T-helper 2 cell treated with Interferon-gamma antibody and Interleukin-4, amounts not matched to agents 100 ng/mL and 5 ng/mL, for 36 hours (primary cell): ENCODE results near the gene TMEM63A. TPM values are rescaled to one million over a fixed set of nuclear protein-coding genes. Genes with fewer than 3 reads are reported as not detected.

Experiments
- intact Hi-C: fragments of 100-400 bp; cut with micrococcal nuclease; formaldehyde crosslinking; loops from one replicate; pipeline ENCODE4 v1.15.1; 2023
- total RNA-seq: library from RNA; stranded (reverse); gene quantifications from 2 replicates; pipeline ENCODE4 v1.2.3, GENCODE V29; 2022

The TMEM63A gene
- total RNA-seq, 1 donor from 2014 or later = 96.5 TPM

- intact Hi-C loops = no loop called here
Observed at GRCh38 chr1:225868631-225869330, 13.4 kb downstream of the TMEM63A start.

- intact Hi-C loops = loop anchor here (1.0 to 2.0 kb wide), 3 partner anchors 14 to 44 kb away; no protein-coding TSS in a partner anchor
Observed at GRCh38 chr1:225866981-225867380, 15.2 kb downstream of the TMEM63A start.

GRCh38 chr1:225866061-225866837, 15.9 kb downstream of the TMEM63A start:
- intact Hi-C loops = loop anchor here (1.0 to 2.0 kb wide), 3 partner anchors 15 to 45 kb away; no protein-coding TSS in a partner anchor

GRCh38 chr1:225865514-225865913, 16.7 kb downstream of the TMEM63A start:
- intact Hi-C loops = no loop called here

- intact Hi-C loops = no loop called here
Observed at GRCh38 chr1:225863167-225863566, 19.0 kb downstream of the TMEM63A start.

GRCh38 chr1:225862581-225862950, 19.6 kb downstream of the TMEM63A start:
- intact Hi-C loops = no loop called here

DNA sequence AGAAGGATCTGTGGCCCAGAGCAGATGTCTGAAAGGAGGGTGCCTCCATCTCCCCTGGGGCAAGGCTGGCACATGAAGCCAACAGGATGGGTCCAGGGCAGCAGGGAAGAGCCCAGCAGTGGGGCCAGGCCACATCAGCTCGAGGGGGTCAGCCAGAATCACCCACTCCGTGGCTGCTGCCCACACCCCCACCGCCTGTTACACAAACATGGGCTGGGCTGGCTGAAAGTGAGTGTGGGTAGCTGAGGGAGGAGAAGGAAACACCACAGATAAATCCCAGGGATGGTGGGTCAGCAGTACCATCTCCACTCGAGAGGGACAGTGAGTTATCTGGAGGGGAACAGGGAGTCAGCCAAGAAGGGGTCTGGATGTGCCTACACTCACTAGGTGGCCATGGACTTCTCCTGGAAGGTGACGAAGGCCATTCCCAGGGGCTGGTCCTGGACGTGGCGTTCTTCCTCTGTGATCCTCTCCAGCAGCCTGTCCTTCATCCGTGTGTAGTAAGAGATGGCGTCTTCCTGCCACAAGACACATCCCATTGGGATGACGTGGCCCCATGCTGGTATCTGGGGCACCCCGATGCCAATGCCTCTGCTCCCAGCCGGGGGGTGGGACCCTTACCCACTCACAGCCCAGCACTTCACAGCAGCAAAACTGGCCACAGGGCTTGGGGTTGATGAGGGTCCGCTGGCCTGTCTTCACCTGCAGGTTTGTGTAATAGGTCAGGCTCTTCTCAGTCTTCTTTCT, 20.2 kb downstream of the TMEM63A start:
- intact Hi-C loops = no loop called here

GRCh38 chr1:225860876-225861441, 21.2 kb downstream of the TMEM63A start:
- intact Hi-C loops = no loop called here

DNA sequence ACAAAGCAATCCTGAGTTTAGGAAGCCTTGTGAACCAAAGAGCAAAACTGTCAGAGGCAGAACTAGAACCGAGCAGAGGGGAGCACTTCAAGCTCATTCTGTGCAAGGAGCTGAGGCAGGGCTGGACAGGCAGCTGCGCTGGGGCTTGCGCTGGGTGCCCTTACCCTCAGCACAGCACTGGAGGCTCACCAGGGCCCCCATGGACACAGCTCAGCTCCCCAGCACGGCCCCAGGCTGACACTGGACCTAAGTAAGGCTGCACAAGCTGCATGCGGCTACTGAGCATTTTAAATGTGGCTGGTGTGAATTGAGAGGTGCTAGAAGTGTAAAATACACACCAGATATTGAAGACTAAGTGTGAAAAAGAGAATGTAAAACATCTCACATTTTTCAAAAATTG, 22.1 kb downstream of the TMEM63A start:
- intact Hi-C loops = no loop called here

GRCh38 chr1:225859151-225859550, 23.0 kb downstream of the TMEM63A start:
- intact Hi-C loops = no loop called here

DNA sequence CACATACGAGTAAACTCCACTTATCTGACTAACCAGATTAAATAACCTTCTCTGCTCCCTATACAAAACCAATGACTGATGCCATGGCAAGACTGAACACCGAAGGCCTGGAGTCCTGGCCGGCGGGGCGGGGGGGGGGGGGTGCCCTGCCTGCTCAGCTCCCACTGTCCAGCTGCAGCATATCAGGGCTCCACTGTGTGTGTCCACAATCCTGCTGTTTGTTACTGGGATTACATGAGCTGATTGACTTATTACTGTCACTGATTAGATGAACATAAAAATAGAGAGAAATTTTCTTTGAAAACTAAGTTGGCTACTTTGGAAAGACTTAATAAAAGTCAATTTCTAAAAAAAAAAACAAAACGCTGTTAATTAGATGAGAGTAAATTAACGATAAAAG, 24.9 kb downstream of the TMEM63A start:
- intact Hi-C loops = no loop called here

GRCh38 chr1:225855503-225856300, 26.5 kb downstream of the TMEM63A start:
- intact Hi-C loops = no loop called here

- intact Hi-C loops = no loop called here
Observed at GRCh38 chr1:225853441-225853840, 28.7 kb downstream of the TMEM63A start.

DNA sequence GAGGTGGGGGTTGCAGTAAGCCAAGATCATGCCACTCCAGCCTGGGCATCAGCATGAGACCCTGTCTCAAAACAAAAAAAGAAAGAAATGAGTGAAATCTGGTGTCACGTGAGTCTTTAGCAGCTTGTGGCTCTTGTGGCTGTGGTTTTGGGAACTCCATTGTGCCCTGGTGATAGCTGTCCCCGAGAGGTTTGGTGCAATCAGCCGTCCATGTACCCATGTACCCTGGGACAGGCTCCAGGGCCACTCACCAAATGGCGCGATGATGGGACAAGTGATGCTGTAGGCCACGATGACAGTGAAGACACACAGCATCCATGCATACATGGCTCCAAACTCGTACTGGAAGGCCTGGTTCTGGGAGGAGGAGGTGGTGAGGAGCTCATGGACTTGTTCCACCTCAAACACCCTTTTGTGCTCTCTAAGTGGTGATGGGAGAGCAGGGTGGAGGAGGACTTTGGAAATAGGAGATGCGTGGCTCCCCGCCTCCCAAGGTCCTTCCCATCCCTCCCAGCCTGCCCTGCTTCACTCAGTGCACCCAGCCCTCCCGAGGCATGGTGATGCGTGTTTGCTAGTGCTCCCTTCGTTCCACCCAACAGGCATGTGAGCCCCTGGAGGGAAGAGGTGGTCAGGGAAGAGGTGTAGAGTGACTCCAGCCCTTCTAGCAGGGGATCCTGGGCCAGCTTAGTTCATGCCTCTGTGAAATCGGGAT, 29.6 kb downstream of the TMEM63A start:
- intact Hi-C loops = no loop called here

DNA sequence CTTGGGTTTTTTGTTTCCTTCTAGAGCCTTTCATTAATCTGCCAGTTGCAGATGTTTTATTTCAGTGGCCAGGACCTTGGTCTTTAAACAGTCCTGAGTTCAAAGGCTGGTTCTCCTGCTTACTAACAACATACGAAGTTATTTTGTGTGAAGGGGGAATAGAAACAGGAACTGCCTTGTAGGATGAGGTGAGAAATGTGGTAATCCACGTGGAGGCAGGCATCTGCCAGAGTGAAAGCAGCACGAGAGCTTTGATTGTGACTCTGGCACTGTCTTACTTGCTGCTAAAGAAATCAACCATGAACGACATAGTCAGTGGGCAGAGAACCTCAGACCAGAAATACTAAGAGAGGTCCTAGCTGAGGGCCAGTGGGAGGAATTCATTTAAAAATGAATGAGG, 30.4 kb downstream of the TMEM63A start:
- intact Hi-C loops = no loop called here

- intact Hi-C loops = no loop called here
Observed at GRCh38 chr1:225850370-225850769, 31.8 kb downstream of the TMEM63A start.

DNA sequence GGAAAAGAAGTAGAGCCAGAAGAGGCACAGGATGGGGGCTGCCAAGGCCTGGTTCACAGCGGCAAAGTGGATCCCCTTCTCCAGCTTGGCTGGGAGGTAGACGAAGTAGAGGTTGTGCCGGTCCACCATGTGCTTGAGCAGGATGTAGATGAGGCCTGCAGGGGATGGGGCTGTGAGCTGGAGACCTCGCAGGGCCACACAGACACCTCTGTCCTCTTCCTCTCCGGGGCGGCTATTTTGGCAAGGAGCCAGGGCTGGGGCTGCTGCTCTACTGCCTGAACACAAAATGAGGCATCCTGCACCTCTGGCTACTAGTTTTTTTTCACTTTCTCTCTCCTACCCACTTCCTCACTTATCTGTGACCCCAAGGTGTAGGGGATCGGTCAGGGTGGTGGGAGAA, 32.3 kb downstream of the TMEM63A start:
- intact Hi-C loops = no loop called here

DNA sequence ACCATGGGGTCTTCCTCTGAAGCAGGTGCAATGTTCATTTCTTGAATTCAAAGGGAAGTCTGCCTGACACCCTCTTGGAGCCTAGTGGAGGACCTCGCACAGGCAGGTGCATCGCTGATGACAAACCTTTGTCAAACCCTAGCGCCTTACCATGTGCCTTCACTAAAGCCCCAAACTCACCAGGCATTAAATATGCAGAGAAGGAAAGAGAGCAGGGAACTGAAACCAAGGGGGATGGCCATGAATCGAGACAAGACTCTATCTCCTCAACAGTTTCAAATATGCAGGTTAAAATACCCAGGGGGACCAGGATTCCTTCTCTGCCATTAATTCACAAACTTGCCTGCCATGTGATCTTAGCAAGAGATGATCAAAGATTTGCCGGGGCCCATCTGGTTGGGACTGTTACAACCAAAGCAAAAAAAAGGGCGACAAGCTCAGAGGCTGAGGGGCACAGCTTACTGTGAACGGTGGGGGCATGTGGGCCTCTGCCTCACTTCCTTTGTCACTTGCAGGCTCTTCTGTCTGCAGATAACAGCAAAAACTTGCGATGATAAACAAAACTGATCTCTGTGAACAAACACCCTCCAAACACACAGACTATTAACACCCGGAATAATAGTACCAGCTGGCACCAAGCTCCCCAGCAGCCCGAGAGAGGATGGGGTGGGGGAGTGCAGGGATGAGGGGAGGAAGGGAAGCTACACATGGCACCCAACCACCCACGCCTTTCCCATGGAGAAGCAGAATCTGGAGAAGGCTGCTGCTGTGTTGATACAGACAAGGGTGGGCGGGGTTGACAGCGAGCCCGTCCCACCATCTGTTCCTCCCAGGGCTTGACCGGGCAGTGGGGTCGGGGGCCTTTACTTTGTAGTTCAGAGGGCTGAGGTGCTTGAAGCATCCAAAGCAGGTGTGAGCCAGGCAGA, 33.9 kb downstream of the TMEM63A start:
- intact Hi-C loops = no loop called here

- intact Hi-C loops = loop anchor here (2.0 kb wide), 1 partner anchor 71 kb away; the partner anchor contains the start of gene SRP9
Observed at GRCh38 chr1:225847610-225848009, 34.6 kb downstream of the TMEM63A start.
